Mesothelial cell of epicardium (in vitro differentiated cells): Measurements from ENCODE around the gene PRB2. TPM values are rescaled to one million over a fixed set of nuclear protein-coding genes. Genes with fewer than 3 reads are reported as not detected.
"Not testable (repeated sequence)": the region's sequence is repeated elsewhere in the genome, so short reads cannot be mapped to it uniquely, and the experiment has no call there.

Source experiments
- DNase-seq, 2 experiments: peaks; one replicate each; pipeline ENCODE4 v3.0.0; 2021; ENCODE audit warnings: low spot score in 2 of 2; ENCODE audit not compliant: unreplicated experiment in 2 of 2
- H3K27ac Mint-ChIP-seq: 2 replicates; pipeline ENCODE4 v1.8.0; 2021; ENCODE audit warnings: mixed read lengths
- H3K27me3 Mint-ChIP-seq: 2 replicates; pipeline ENCODE4 v1.8.0; 2021; ENCODE audit warnings: low read depth, mixed read lengths
- H3K36me3 Mint-ChIP-seq: 2 replicates; pipeline ENCODE4 v1.8.0; 2021; ENCODE audit warnings: mixed read lengths
- H3K4me1 Mint-ChIP-seq: 2 replicates; pipeline ENCODE4 v1.8.0; 2021; ENCODE audit warnings: mixed read lengths
- H3K4me3 Mint-ChIP-seq: 2 replicates; pipeline ENCODE4 v1.8.0; 2021; ENCODE audit warnings: mild to moderate bottlenecking, moderate library complexity, mixed read lengths
- H3K9me3 Mint-ChIP-seq: 2 replicates; pipeline ENCODE4 v1.8.0; 2021; ENCODE audit warnings: mixed read lengths
- CTCF ChIP-seq: fragments of 200-600 bp; sonication (generic); IDR thresholded peaks from one replicate; pipeline ENCODE4 v1.5.0; 2021; ENCODE audit warnings: antibody characterized with exemption; ENCODE audit not compliant: unreplicated experiment
- total RNA-seq: library from RNA; stranded (reverse); gene quantifications from 3 replicates; pipeline ENCODE4 v1.2.1, GENCODE V29; 2021

PRB2 gene
- not detected in 3 replicates for total RNA-seq

- not testable (repeated sequence) for DNase-seq, H3K27me3 Mint-ChIP-seq, H3K9me3 Mint-ChIP-seq, H3K4me3 Mint-ChIP-seq, H3K4me1 Mint-ChIP-seq, H3K36me3 Mint-ChIP-seq, H3K27ac Mint-ChIP-seq
Observed at GRCh38 chr12:11395467-11395866, at the start of gene PRB2. TSS of gene PRB2 (minus strand) at chr12:11395567. CDS start at chr12:11395529, 38 bp downstream.

DNA sequence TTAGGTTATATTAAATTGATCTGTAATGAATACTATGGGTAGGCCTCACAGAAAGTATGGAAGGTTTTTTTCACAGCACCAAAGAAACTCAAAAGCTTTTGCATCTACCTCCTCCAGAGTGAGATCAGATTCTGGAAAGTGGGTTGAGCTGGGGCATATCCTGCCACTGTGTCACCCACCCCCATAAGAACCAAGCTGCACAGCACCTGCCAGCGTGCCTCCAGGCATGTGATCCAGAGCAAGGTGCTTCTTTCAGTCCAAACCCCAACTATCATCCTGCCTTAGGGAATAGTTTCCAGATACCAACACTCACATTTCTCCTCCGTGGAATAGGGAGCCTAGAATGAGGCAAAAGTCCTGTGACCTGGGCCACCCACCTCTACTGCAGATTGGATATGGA is 42.6 kb upstream of the PRB2 start:
- H3K27me3 Mint-ChIP-seq = no peaks in the 10 kb centered on the region
- H3K9me3 Mint-ChIP-seq = peaks cover 7% of the 10 kb centered on the region
- TF ChIP-seq CTCF = no peak
- no peak overlapping the region for H3K4me3 Mint-ChIP-seq
- DNase-seq = no peak
- H3K4me1 Mint-ChIP-seq = no peaks in the 10 kb centered on the region
- no peak overlapping the region for H3K27ac Mint-ChIP-seq
- H3K36me3 Mint-ChIP-seq = no peaks in the 10 kb centered on the region

DNA sequence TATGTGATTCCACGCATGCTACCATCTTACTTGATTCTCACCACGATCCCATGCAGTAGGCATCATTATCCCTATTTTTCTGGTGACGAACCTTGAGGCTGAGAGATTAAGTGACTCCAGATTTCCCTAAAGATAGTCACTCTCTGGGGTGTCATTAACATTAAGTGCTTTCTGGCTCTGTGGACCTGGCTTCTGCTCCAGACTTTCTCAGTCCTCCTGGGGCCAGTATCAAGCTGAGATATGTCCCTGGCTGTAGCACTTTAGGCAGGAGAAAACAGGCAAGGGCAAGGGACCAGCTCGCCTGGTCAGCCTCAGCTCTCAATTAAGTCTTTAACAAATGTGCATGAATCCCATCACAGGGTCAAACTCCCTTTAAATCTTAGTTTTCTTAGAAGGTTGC is 38.3 kb upstream of the PRB2 start:
- H3K36me3 Mint-ChIP-seq = no peaks in the 10 kb centered on the region
- no peak for TF ChIP-seq CTCF
- H3K27me3 Mint-ChIP-seq = peaks cover 2% of the 10 kb centered on the region
- H3K9me3 Mint-ChIP-seq = peaks cover 3% of the 10 kb centered on the region
- no peak overlapping the region for H3K27ac Mint-ChIP-seq
- H3K4me3 Mint-ChIP-seq = no peak overlapping the region
- H3K4me1 Mint-ChIP-seq = no peaks in the 10 kb centered on the region
- DNase-seq = no peak

DNA sequence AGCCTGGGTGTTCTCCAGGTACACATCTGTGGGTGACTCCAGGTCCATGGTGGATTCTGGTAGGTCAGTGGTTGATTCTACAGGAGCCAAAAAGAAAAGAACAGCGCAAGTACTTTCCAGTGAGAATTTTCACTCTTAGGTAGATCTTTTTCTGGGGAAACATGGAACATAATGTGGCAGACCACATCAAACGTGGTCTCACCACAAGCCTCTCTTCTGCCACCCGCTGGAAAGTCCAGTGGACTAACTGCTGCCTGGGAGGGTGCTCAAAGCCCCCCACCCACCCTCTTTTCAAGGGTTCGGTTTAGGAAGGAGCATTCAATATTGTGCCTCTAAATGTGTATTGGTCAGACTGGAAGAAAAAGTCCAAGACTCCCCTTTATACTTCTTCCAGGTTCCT is 36.1 kb upstream of the PRB2 start:
- Mint-ChIP-seq H3K4me1 (no peaks in the 10 kb centered on the region), H3K27me3 (peaks cover 8% of the 10 kb centered on the region), H3K9me3 (no peaks in the 10 kb centered on the region)

GRCh38 chr12:11427341-11427740 is 32.0 kb upstream of the PRB2 start:
- Mint-ChIP-seq H3K9me3 (peaks cover 15% of the 10 kb centered on the region), H3K27me3 (peaks cover 9% of the 10 kb centered on the region), H3K27ac (no peak overlapping the region), H3K36me3 (no peaks in the 10 kb centered on the region), H3K4me3 (no peak overlapping the region), H3K4me1 (no peaks in the 10 kb centered on the region)
- TF ChIP-seq CTCF = no peak
- no peak for DNase-seq

More for the DNA sequence above, 36.1 kb upstream of the PRB2 start:
- Mint-ChIP-seq H3K4me3 (no peak overlapping the region), H3K27ac (no peak overlapping the region), H3K36me3 (no peaks in the 10 kb centered on the region)
- no peak for DNase-seq
- no peak for TF ChIP-seq CTCF

DNA sequence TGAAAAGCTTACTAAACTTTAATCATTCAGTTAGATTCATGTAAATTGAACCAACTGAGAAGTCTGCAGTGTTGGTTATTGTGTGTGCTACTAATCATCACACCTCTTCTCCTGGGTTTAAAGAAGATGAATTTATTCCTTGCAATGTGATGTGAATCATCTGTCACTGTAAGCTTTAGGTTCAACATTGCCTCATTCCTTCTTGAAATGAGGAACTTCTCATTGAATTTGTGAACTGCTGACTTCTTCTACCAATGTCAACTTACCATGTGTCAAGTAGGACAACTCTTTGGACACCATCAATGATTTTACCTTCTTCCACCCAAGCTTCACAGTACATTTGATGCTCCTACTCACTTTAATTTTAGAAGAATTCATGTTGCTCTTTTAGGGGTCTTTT is 17.4 kb upstream of the PRB2 start:
- Mint-ChIP-seq H3K27me3 (no peaks in the 10 kb centered on the region), H3K4me1 (no peaks in the 10 kb centered on the region), H3K36me3 (no peaks in the 10 kb centered on the region), H3K9me3 (peaks cover 43% of the 10 kb centered on the region), H3K27ac (no peak overlapping the region), H3K4me3 (no peak overlapping the region)
- no peak for TF ChIP-seq CTCF
- DNase-seq = no peak
